Neuronal stem cell (in vitro differentiated cells): ENCODE results near the gene C4orf54.

ENCODE experiments used
- DNase-seq: peaks from one replicate; pipeline ENCODE4 v3.0.0-alpha.2; 2013; ENCODE audit warnings: low spot score
- H2AFZ ChIP-seq: one replicate; pipeline ENCODE4 v1.6.1; 2013; ENCODE audit warnings: mild to moderate bottlenecking, low read length, inconsistent platforms
- H2AK5ac ChIP-seq: 2 replicates; pipeline ENCODE4 v1.6.1; 2013; ENCODE audit warnings: low read depth, mild to moderate bottlenecking, inconsistent platforms, low read length, moderate library complexity, mixed read lengths
- H2BK120ac ChIP-seq: 2 replicates; pipeline ENCODE4 v1.6.1; 2013; ENCODE audit warnings: low read depth, mild to moderate bottlenecking, inconsistent platforms, low read length, moderate library complexity, mixed read lengths
- H2BK12ac ChIP-seq: one replicate; pipeline ENCODE4 v1.6.1; 2013; ENCODE audit warnings: low read length, inconsistent platforms
- H2BK15ac ChIP-seq: 2 replicates; pipeline ENCODE4 v1.6.1; 2013; ENCODE audit warnings: mild to moderate bottlenecking, low read length, inconsistent platforms, mixed read lengths
- H2BK5ac ChIP-seq: one replicate; pipeline ENCODE4 v1.6.1; 2013; ENCODE audit warnings: inconsistent platforms, mild to moderate bottlenecking, low read length, moderate library complexity
- H3K14ac ChIP-seq: one replicate; pipeline ENCODE4 v1.6.1; 2013; ENCODE audit warnings: low read length, inconsistent platforms
- H3K18ac ChIP-seq: 2 replicates; pipeline ENCODE4 v1.6.1; 2013; ENCODE audit warnings: low read length, inconsistent platforms
- H3K23ac ChIP-seq: 2 replicates; pipeline ENCODE4 v1.6.1; 2013; ENCODE audit warnings: low read depth, mild to moderate bottlenecking, mixed read lengths, low read length, inconsistent platforms; ENCODE audit not compliant: poor library complexity
- H3K27ac ChIP-seq: replicated peaks from 3 replicates; pipeline ENCODE4 v1.5.1; 2013; ENCODE audit warnings: low read length, inconsistent platforms
- H3K27me3 ChIP-seq, 3 experiments: 2 replicates each; pipeline ENCODE4 v1.6.1; 2013; ENCODE audit warnings: low read length in 3 of 3, mild to moderate bottlenecking in 2 of 3, inconsistent platforms in 1 of 3, low read depth in 1 of 3, mixed read lengths in 1 of 3, moderate library complexity in 1 of 3; ENCODE audit not compliant: control insufficient read depth in 3 of 3, insufficient read depth in 3 of 3
- H3K36me3 ChIP-seq, 2 donors: replicated peaks in 1 of 2; 2 replicates each; pipeline ENCODE4 v1.6.1; 2013; ENCODE audit warnings: low read length in 2 of 2; ENCODE audit not compliant: control insufficient read depth in 2 of 2, insufficient read depth in 2 of 2
- H3K4ac ChIP-seq: 2 replicates; pipeline ENCODE4 v1.6.1; 2013; ENCODE audit warnings: inconsistent platforms, mild to moderate bottlenecking, low read length, moderate library complexity
- H3K4me1 ChIP-seq, 2 donors: 1 replicate in 1 of 2; 2 replicates in 1 of 2; pipeline ENCODE4 v1.6.1; 2013; ENCODE audit warnings: low read length in 2 of 2, low read depth in 1 of 2; ENCODE audit not compliant: control insufficient read depth in 2 of 2, insufficient read depth in 1 of 2
- H3K4me2 ChIP-seq: one replicate; pipeline ENCODE4 v1.6.1; 2013; ENCODE audit warnings: mild to moderate bottlenecking, low read length, inconsistent platforms; ENCODE audit not compliant: insufficient read depth, poor library complexity, severe bottlenecking
- H3K4me3 ChIP-seq, 2 donors: 2 replicates each; pipeline ENCODE4 v1.5.1; 2013; ENCODE audit warnings: low read length in 2 of 2, mild to moderate bottlenecking in 2 of 2, inconsistent platforms in 1 of 2, moderate library complexity in 1 of 2
- H3K79me1 ChIP-seq: one replicate; pipeline ENCODE4 v1.6.1; 2013; ENCODE audit warnings: low read depth, mild to moderate bottlenecking, inconsistent platforms, low read length, moderate library complexity
- H3K9ac ChIP-seq: one replicate; pipeline ENCODE4 v1.6.1; 2013; ENCODE audit warnings: mild to moderate bottlenecking, low read depth, low read length, inconsistent platforms; ENCODE audit not compliant: poor library complexity
- H3K9me3 ChIP-seq, 2 donors: replicated peaks in 1 of 2; 2 replicates each; pipeline versions ENCODE3 to v1.6.1; 2013; ENCODE audit warnings: low read length in 2 of 2, mild to moderate bottlenecking in 2 of 2, inconsistent platforms in 1 of 2, low read depth in 1 of 2, mixed read lengths in 1 of 2, moderate library complexity in 1 of 2; ENCODE audit not compliant: control insufficient read depth in 2 of 2, insufficient read depth in 1 of 2
- H4K8ac ChIP-seq: one replicate; pipeline ENCODE4 v1.6.1; 2013; ENCODE audit warnings: low read depth, mild to moderate bottlenecking, inconsistent platforms, low read length, moderate library complexity
- H4K91ac ChIP-seq: one replicate; pipeline ENCODE4 v1.6.1; 2013; ENCODE audit warnings: low read length, low read depth, mild to moderate bottlenecking, inconsistent platforms; ENCODE audit not compliant: poor library complexity
- whole genome bisulfite sequencing, 2 donors: extraction: QIAGEN DNeasy Blood & Tissue Kit; methylation state at CpG; one replicate each; pipeline ENCODE4 v1.1.7; 2013; ENCODE audit warnings: missing lambda C conversion rate in 2 of 2, mixed read lengths in 1 of 2; ENCODE audit not compliant: insufficient read length in 2 of 2, insufficient replicate concordance in 1 of 2; ENCODE audit errors: extremely low coverage in 2 of 2; 5-methylcytosine and 5-hydroxymethylcytosine counted together

Gene C4orf54

DNA sequence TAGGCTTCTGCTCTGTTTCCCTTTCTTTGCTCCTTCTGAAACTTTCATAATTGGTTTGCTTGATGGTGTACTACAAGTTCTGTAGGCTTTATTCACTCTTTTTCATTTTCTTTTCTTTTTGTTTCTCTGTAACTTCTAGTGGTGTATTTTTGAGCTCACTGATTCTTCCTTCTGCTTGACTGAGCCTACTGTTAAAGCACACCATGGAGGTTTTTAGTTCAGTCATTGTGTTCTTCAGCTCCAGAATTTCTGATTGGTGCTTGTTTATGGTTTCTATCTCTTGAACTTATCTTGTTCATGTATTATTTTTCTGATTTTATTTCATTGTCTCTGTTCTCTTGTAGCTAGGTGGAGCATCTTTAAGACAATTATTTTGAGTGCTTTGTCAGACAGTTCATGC, 33.4 kb upstream of the C4orf54 start:
- Histone ChIP-seq H2BK5ac (no peak overlapping the region), H4K8ac (no peak overlapping the region), H2AK5ac (no peak overlapping the region), H3K4me2 (no peak overlapping the region), H3K23ac (no peak overlapping the region), H2BK120ac (no peak overlapping the region), H4K91ac (no peak overlapping the region), H3K27me3 (no peaks in the 10 kb centered on the region), H3K9ac (no peak overlapping the region), H3K4me1 (no peaks in the 10 kb centered on the region), H3K14ac (no peak overlapping the region), H2BK12ac (no peak overlapping the region), H3K9me3 (peaks cover 5 to 6% of the 10 kb centered on the region in 2 donors), H3K4ac (no peak overlapping the region), H3K79me1 (no peaks in the 10 kb centered on the region), H3K36me3 (no peaks in the 10 kb centered on the region), H3K4me3 (no peak overlapping the region), H3K18ac (no peak overlapping the region), H2AFZ (no peak overlapping the region), H3K27ac (no peak overlapping the region), H2BK15ac (no peak overlapping the region)
- no peak for DNase-seq

GRCh38 chr4:99690472-99690871, 32.8 kb upstream of the C4orf54 start:
- Histone ChIP-seq H3K4me2 (no peak overlapping the region), H3K9ac (no peak overlapping the region)

DNA sequence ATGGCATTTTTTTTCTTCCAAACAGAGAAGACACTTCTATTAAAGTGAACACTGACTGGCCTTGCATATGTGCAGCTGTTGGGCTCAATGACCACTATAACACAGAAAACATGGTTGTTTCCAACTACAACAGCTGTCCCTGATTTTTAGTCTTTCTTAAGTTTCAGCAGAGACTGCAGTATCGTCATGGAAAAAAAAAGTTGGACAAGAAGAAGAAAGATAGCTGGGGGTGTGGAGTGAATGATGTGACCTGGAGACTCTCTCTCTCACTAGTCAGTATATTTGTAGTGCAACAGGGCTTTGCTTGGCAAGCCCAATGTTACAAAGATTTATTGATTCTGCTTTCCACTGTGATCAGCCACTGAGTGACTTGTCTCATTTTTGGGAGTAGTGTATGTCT, 29.5 kb upstream of the C4orf54 start:
- H3K4me3 ChIP-seq = no peak overlapping the region
- H3K4me1 ChIP-seq = no peaks in the 10 kb centered on the region
- H3K27ac ChIP-seq = no peak overlapping the region
- H4K8ac ChIP-seq = no peak overlapping the region
- no peaks in the 10 kb centered on the region for H3K79me1 ChIP-seq
- peaks cover 4 to 5% of the 10 kb centered on the region in 2 donors for H3K9me3 ChIP-seq
- no CpG with 5 or more reads among the region's 1 CpG for WGBS, 2 donors
- no peak overlapping the region for H4K91ac ChIP-seq
- H2AFZ ChIP-seq = no peak overlapping the region
- no peak overlapping the region for H2AK5ac ChIP-seq
- no peak overlapping the region for H2BK5ac ChIP-seq
- H2BK120ac ChIP-seq = no peak overlapping the region
- H3K14ac ChIP-seq = no peak overlapping the region
- no peak overlapping the region for H3K4ac ChIP-seq
- H3K36me3 ChIP-seq = no peaks in the 10 kb centered on the region
- no peaks in the 10 kb centered on the region for H3K27me3 ChIP-seq
- no peak overlapping the region for H2BK15ac ChIP-seq
- no peak overlapping the region for H2BK12ac ChIP-seq
- no peak overlapping the region for H3K4me2 ChIP-seq
- no peak for DNase-seq
- no peak overlapping the region for H3K9ac ChIP-seq
- no peak overlapping the region for H3K18ac ChIP-seq
- no peak overlapping the region for H3K23ac ChIP-seq

More at GRCh38 chr4:99690472-99690871, 32.8 kb upstream of the C4orf54 start:
- no peak overlapping the region for H3K14ac ChIP-seq
- H2BK12ac ChIP-seq = no peak overlapping the region
- no peak overlapping the region for H2BK15ac ChIP-seq
- H3K79me1 ChIP-seq = no peaks in the 10 kb centered on the region
- H2BK120ac ChIP-seq = no peak overlapping the region
- H3K9me3 ChIP-seq = peaks cover 5 to 6% of the 10 kb centered on the region in 2 donors
- H2AK5ac ChIP-seq = no peak overlapping the region
- H2BK5ac ChIP-seq = no peak overlapping the region
- H4K91ac ChIP-seq = no peak overlapping the region
- no peak overlapping the region for H3K23ac ChIP-seq
- no peaks in the 10 kb centered on the region for H3K36me3 ChIP-seq
- no peaks in the 10 kb centered on the region for H3K27me3 ChIP-seq
- H3K27ac ChIP-seq = no peak overlapping the region
- no peaks in the 10 kb centered on the region for H3K4me1 ChIP-seq
- no peak for DNase-seq
- no peak overlapping the region for H2AFZ ChIP-seq
- no peak overlapping the region for H3K18ac ChIP-seq
- no peak overlapping the region for H3K4me3 ChIP-seq
- no peak overlapping the region for H4K8ac ChIP-seq
- no peak overlapping the region for H3K4ac ChIP-seq

DNA sequence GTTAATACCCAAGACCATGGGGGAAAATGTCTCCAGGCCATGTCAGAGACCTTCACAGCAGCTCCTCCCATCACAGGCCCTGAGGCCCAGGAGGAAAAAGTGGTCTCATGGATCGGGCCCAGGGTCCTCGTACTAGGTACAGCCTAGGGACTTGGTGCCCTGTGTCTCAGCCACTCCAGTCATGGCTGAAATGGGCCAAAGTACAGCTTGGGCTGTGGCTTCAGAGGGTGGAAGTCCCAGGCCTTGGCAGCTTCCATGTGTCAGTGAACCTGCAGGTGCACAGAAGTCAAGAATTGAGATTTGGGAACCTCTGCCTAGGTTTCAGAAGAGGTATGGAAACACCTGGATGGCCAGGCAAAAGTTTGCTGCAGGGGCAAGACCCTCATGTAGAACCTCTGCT, 27.6 kb upstream of the C4orf54 start:
- Histone ChIP-seq H2BK120ac (no peak overlapping the region), H3K4me1 (no peaks in the 10 kb centered on the region), H2AFZ (no peak overlapping the region), H3K4ac (no peak overlapping the region), H3K4me3 (no peak overlapping the region), H2AK5ac (no peak overlapping the region), H2BK5ac (no peak overlapping the region), H3K18ac (no peak overlapping the region), H3K36me3 (no peaks in the 10 kb centered on the region), H3K9me3 (no peaks in the 10 kb centered on the region), H3K4me2 (no peak overlapping the region), H3K23ac (no peak overlapping the region), H4K91ac (no peak overlapping the region), H3K27ac (no peak overlapping the region), H3K14ac (no peak overlapping the region), H2BK15ac (no peak overlapping the region), H2BK12ac (no peak overlapping the region), H3K79me1 (no peaks in the 10 kb centered on the region), H4K8ac (no peak overlapping the region), H3K9ac (no peak overlapping the region), H3K27me3 (no peaks in the 10 kb centered on the region)
- WGBS, 2 donors = no CpG with 5 or more reads among the region's 2 CpGs
- DNase-seq = no peak
